Astrocyte of the cerebellum (primary cell): Measurements from ENCODE around the gene RAD52.

Experiments used
- DNase-seq: peaks from one replicate; pipeline ENCODE4 v3.0.0-alpha.2; 2011; ENCODE audit warnings: low read depth
- H3K4me3 ChIP-seq: 2 replicates; pipeline ENCODE4 v1.5.1; 2011; ENCODE audit warnings: mild to moderate bottlenecking, low read depth, low read length, moderate library complexity
- in situ Hi-C: cut with HindIII; loops from 2 replicates; pipeline ENCODE4 v1.10.0; 2017; ENCODE audit warnings: low sequenced_read_pairs
- TF ChIP-seq, protein P1 (sequence below): IDR thresholded peaks from 2 replicates; pipeline ENCODE4 v1.5.1; 2012; ENCODE audit warnings: low read length, low read depth, moderate library complexity, mild to moderate bottlenecking; ENCODE audit errors: missing control alignments

RAD52 gene

DNA sequence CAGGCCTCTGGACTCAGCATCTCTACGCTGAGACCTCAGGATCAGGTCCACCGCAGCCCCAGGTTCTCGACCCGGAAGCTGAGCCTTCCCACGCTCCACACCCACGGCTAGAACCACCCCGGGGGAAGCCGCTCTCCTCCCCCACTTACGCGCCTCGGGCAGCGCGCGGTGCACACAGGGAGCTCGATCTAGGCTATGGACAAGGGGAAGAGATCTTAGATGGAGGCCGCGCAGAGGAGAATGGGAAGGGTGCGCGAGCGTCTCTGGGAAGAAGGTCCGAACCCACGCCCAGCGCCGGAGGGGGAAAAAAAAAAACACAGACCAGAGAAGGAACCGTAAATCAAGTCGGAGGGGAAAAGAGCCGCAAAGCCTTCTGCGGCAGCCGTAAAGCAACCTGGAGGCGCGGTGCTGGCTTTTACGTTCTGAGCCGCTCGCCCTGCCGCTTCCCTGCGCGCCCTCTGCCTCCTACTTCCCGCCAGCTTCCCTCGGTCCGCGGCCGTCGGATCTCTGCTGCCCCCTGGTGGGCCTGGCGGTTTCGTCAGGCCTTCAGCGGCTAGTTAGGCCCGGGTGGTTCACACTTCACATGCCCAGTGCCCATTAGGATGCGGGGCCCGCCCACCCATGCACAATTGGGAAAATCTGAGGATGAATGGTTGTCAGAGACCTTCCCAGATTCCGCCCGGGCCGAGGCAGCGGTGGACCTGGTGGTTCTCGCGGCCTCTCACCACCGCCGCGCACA, at the start of gene RAD52:
Gene RAD52, minus strand, starts transcription at position 242 of the 739 bp plus-strand sequence. CDS start 16,636 bp downstream, outside the sequence.
- in situ Hi-C loops: no loop called here
- TF ChIP-seq, protein P1, sequence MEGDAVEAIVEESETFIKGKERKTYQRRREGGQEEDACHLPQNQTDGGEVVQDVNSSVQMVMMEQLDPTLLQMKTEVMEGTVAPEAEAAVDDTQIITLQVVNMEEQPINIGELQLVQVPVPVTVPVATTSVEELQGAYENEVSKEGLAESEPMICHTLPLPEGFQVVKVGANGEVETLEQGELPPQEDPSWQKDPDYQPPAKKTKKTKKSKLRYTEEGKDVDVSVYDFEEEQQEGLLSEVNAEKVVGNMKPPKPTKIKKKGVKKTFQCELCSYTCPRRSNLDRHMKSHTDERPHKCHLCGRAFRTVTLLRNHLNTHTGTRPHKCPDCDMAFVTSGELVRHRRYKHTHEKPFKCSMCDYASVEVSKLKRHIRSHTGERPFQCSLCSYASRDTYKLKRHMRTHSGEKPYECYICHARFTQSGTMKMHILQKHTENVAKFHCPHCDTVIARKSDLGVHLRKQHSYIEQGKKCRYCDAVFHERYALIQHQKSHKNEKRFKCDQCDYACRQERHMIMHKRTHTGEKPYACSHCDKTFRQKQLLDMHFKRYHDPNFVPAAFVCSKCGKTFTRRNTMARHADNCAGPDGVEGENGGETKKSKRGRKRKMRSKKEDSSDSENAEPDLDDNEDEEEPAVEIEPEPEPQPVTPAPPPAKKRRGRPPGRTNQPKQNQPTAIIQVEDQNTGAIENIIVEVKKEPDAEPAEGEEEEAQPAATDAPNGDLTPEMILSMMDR: peak; percentile 96
- H3K4me3 ChIP-seq: peak within 1 kb of the TSS; percentile 95
- peak; percentile 98 for DNase-seq

DNA sequence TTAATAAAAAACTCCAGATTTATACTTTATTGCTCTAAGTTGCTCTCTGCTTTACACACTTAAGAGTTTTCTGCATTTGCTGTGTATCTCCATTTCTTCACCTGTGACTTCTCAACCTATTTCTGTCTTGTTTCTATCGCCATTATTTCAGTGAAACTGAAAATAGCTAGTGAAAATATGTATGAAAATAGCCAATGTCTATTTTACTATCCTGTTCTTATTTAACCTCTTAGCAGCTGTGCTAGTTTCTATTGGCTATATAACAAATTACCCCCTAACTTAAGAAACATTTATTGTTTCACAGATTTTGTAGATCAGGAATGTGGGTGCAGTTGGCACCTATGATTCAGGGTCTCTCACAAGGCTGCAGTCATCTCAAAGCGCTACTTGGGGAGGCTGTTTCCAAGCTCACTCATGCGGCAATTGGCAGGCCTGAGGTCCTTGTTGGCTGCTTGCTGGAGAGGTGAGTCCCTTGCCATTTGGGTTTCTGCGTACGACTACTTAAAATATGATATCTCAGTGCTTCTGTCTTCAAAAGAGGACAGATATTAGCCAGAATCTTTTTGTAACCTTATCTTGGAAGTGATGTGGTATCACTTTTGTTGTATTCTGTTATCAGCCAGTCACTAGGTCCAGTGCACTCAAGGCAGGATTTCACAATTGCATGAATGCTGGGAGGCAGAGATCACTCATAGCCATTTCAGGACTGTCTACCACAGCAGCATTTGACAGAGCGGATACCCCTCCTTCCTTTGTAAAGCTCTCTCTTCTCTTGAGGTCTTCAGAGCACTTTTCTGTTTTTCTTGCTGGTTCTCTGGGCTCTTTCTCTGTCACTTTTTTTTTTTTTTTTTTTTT, 48.8 kb upstream of the RAD52 start:
- no peak for DNase-seq
- TF ChIP-seq, protein P1: no peak
- in situ Hi-C loops: no loop called here
- no peak overlapping the region for H3K4me3 ChIP-seq

DNA sequence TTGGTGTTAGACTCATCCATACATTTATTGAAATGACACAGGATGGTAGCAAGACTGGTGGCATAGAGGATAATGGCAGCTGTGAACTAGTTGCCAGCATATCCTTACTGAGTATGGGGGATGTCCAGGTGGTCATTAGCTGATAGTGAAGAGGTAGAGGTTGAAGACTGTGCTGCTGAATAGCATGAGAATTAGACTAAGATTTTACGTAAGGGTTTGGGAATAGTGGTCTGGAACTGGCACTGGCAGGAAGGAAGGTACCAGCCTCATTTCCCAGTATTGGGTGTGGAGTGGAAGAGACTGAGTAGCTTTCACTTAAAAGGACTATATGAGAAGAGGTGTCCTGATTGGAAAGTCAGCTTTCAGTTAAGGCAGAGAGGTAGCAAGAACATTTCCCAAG, 48.0 kb upstream of the RAD52 start:
- in situ Hi-C loops: no loop called here
- no peak overlapping the region for H3K4me3 ChIP-seq
- TF ChIP-seq, protein P1: no peak
- no peak for DNase-seq

DNA sequence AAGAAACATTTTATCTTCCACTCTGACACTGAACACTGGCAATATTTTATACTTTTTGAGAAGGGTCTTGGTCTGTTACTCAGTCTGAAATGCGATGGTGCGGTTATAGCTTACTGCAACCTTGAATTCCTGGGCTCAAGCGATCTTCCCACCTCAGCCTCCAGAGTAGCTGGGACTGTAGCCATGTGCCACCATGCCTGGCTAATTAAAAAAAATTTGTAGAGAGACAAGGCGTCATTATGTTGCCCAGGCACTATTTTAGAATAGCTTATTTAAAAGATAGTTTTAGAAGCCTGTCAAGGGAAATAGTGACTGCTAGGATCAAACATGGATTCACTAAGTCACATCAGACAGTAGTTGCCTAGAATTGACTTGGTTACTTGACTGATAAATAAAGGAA, 47.4 kb upstream of the RAD52 start:
- H3K4me3 ChIP-seq: no peak overlapping the region
- TF ChIP-seq, protein P1: no peak
- no peak for DNase-seq
- in situ Hi-C loops: no loop called here

DNA sequence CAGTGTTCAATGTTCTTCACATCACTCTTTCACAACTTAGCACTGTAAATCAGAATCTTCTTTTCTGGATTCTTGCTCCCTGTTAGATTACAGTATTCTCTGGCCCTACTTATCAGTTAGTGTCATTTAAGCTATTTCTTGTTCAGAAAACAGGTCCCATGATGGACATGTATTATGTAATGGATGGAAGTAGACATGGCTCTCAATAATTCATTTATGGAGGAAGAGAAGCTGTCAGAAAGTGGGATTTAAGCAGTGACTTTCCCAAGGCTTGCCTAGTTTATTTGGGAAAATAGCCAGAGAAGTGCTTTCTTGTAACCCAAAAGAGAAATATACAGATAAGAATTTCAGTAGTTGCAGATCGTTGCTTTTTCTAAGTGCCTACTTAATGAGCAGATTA, 43.2 kb upstream of the RAD52 start:
- TF ChIP-seq, protein P1: no peak
- in situ Hi-C loops: no loop called here
- no peak for DNase-seq
- H3K4me3 ChIP-seq: no peak overlapping the region

DNA sequence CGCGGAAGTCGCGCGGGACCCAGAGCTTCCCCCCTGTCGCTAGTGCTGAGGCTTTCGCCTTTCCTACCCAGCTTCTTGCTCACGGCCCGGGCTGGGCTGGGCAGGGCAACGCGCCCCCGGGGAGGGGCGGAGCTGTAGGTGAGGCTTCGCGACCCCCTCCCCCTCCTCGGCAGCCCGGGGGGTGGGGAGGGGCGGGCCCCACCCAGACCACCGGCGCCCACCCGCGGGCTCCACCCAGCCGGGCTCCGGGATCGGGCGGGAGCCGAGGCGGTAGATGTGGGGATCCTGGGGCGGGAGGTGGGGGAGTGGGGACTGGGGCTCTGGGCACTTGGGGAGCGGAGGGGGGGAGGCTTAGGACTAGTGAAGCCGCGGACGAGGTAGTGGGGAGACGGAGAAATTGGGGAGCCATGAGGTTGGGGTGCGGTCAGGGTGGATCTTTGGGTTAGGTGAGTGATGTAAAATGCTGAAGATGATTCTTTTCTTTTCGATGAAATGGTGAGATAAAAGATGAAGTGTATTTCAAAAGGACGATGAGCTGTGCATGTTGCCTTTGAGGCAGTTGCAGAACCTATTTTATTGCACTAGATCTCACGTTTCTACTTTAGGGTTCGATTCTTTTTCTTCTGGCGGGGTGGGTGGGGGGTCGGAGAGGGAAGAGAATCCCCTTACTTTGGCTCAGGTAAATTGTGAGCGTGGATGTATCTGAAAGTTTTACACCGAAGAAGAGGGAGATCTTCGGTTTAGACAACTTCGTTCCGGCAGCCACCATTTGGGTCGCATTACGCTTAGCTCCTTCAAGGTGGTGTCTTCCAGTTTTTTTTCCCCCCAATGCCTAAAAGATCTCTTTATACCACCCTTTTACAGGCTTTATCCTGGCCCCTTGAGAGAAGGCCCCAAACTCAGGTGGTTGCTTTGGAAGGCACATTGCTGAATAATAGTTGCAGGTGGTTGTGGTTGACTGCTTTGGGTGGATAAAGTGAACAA, 42.1 kb upstream of the RAD52 start:
- in situ Hi-C loops: no loop called here
- no peak for DNase-seq

More for the DNA sequence above, 42.1 kb upstream of the RAD52 start:
- peak overlapping the region; percentile 74 for H3K4me3 ChIP-seq
- TF ChIP-seq, protein P1: no peak
